ENCODE measurements around the gene HOXA13.

Gene HOXA13

DNA sequence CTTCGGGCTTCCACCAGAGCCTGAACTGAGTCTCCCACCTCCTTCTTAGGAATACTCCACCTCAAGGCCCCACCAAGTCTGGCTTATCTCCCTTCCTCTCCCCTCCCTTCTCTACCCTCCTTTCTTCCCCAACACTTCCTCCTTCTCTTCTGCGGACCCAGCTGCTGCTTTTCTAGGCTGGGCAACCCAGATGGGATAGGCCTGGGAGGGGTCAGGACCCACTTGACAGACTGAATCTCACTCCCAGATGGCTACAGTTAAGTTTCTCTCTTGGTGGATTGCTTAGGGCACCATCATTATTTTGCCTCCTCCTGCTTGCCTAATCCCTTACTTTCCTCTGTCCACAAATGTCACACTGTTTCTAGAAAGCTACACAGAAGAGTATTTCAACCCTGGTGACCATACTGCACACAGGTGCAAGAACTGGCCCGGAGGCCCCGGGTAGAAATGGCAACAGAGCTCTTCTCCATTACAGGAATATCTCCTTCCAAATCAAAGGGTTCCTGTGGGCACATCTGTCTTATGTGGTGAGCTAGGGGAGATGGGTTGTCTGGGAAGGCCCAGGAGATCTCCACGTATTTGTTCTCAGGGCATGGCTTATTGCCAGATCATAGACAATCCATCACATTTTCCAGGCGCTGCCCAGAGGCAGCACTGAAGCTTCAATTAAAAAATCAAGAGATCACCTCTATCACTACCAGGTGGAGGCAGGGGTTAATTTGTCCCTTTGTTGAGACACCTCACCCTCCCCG lies 9.7 kb downstream of the HOXA13 start:
- Histone ChIP-seq H3K9me3 (ENCODE audit: insufficient read depth, low read depth, low read length) (peaks cover 15% of the 10 kb centered on the region), H3K79me2 (ENCODE audit: control insufficient read depth, insufficient read depth, low read length, poor library complexity) (no peaks in the 10 kb centered on the region), H2BK5ac (ENCODE audit: low read depth, low read length, poor library complexity) (no peak overlapping the region), H3K23ac (ENCODE audit: low read length) (no peak overlapping the region), H3K27me3 (ENCODE audit: insufficient read depth, low read length) (peaks cover 86% of the 10 kb centered on the region), H3K4me3 (ENCODE audit: low read depth, low read length) (no peak overlapping the region), H2BK120ac (ENCODE audit: insufficient read depth, low read length, poor library complexity) (no peak overlapping the region), H2BK12ac (ENCODE audit: low read length) (no peak overlapping the region), H3K79me1 (ENCODE audit: low read length) (peaks cover 3% of the 10 kb centered on the region), H3K18ac (ENCODE audit: low read length) (no peak overlapping the region), H3K4me1 (ENCODE audit: control insufficient read depth in 1 of 2, insufficient read depth in 2 of 2, low read length in 2 of 2) (peaks cover 14 to 19% of the 10 kb centered on the region in 2 experiments), H4K8ac (ENCODE audit: low read depth, low read length) (no peak overlapping the region), H2AK5ac (ENCODE audit: low read length) (no peak overlapping the region), H3K14ac (ENCODE audit: low read length) (no peak overlapping the region), H4K12ac (ENCODE audit: low read depth, low read length) (no peak overlapping the region), H4K91ac (ENCODE audit: low read depth, low read length) (no peak overlapping the region), H3K4ac (ENCODE audit: low read depth, low read length) (no peak overlapping the region), H3K27ac (ENCODE audit: low read depth, low read length) (no peak overlapping the region), H3K4me2 (ENCODE audit: low read length) (no peak overlapping the region), H3K36me3 (ENCODE audit: control insufficient read depth in 1 of 2, insufficient read depth in 2 of 2, low read length in 2 of 2) (no peaks in the 10 kb centered on the region), H2AFZ (ENCODE audit: insufficient read depth, low read length, poor library complexity) (no peak overlapping the region), H3K9ac (ENCODE audit: low read length) (no peak overlapping the region)
- DNase-seq = no peak
- WGBS (ENCODE audit: extremely low coverage, insufficient coverage, insufficient read length) = no CpG with 5 or more reads among the region's 7 CpGs

DNA sequence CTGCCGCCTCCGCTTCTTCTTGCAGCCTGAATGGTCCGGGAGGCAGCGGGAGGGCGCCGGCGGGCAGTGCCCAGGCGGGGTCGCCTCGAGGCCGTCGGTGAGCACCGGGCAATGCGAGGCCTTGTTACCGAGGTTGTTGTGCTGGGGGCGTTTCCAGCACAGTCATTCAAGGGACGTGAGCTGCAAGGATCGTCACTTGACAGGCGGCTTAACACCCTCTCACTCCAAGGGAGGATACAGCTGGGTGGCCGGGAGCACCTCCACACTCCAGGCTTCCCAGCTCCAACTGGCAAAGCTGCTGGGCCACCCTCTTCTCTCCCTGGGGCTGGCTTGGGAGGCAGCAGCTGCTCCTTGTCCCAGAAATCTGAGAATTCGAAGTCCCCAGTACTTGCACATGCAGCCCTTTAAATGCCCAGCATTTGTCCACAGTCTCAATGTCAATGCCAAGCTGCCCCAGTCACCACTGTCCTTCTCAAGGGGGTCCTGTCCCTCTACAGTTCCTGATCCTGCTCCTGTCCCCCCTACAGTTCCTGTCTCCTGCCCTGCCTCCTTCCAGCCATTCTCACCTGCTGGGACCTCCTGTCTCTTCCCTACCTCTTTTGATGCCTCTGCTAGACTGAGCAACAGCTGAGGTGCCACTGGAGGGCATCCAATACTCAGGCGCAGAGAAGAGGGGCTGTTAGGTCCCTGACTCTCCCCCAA lies 10.4 kb downstream of the HOXA13 start:
- no peak overlapping the region for H4K12ac ChIP-seq (ENCODE audit: low read depth, low read length)
- no peak overlapping the region for H2BK120ac ChIP-seq (ENCODE audit: insufficient read depth, low read length, poor library complexity)
- H4K8ac ChIP-seq (ENCODE audit: low read depth, low read length) = no peak overlapping the region
- WGBS (ENCODE audit: extremely low coverage, insufficient coverage, insufficient read length) = no CpG with 5 or more reads among the region's 22 CpGs
- H3K23ac ChIP-seq (ENCODE audit: low read length) = no peak overlapping the region
- peaks cover 21 to 25% of the 10 kb centered on the region in 2 experiments for H3K4me1 ChIP-seq (ENCODE audit: control insufficient read depth in 1 of 2, insufficient read depth in 2 of 2, low read length in 2 of 2)
- H3K4me3 ChIP-seq (ENCODE audit: low read depth, low read length) = no peak overlapping the region
- H3K18ac ChIP-seq (ENCODE audit: low read length) = no peak overlapping the region
- no peak overlapping the region for H2BK12ac ChIP-seq (ENCODE audit: low read length)
- H3K4me2 ChIP-seq (ENCODE audit: low read length) = peak overlapping the region; percentile 62
- H3K9ac ChIP-seq (ENCODE audit: low read length) = no peak overlapping the region
- H2AK5ac ChIP-seq (ENCODE audit: low read length) = no peak overlapping the region
- no peaks in the 10 kb centered on the region for H3K36me3 ChIP-seq (ENCODE audit: control insufficient read depth in 1 of 2, insufficient read depth in 2 of 2, low read length in 2 of 2)
- H2AFZ ChIP-seq (ENCODE audit: insufficient read depth, low read length, poor library complexity) = peak overlapping the region; percentile 30
- peaks cover 3% of the 10 kb centered on the region for H3K79me1 ChIP-seq (ENCODE audit: low read length)
- no peak overlapping the region for H2BK5ac ChIP-seq (ENCODE audit: low read depth, low read length, poor library complexity)
- DNase-seq = no peak
- peak overlapping the region; percentile 28 for H4K91ac ChIP-seq (ENCODE audit: low read depth, low read length)
- H3K27me3 ChIP-seq (ENCODE audit: insufficient read depth, low read length) = peaks cover 89% of the 10 kb centered on the region
- H3K14ac ChIP-seq (ENCODE audit: low read length) = no peak overlapping the region
- H3K9me3 ChIP-seq (ENCODE audit: insufficient read depth, low read depth, low read length) = peaks cover 20% of the 10 kb centered on the region
- no peak overlapping the region for H3K4ac ChIP-seq (ENCODE audit: low read depth, low read length)
- H3K79me2 ChIP-seq (ENCODE audit: control insufficient read depth, insufficient read depth, low read length, poor library complexity) = no peaks in the 10 kb centered on the region
- no peak overlapping the region for H3K27ac ChIP-seq (ENCODE audit: low read depth, low read length)

DNA sequence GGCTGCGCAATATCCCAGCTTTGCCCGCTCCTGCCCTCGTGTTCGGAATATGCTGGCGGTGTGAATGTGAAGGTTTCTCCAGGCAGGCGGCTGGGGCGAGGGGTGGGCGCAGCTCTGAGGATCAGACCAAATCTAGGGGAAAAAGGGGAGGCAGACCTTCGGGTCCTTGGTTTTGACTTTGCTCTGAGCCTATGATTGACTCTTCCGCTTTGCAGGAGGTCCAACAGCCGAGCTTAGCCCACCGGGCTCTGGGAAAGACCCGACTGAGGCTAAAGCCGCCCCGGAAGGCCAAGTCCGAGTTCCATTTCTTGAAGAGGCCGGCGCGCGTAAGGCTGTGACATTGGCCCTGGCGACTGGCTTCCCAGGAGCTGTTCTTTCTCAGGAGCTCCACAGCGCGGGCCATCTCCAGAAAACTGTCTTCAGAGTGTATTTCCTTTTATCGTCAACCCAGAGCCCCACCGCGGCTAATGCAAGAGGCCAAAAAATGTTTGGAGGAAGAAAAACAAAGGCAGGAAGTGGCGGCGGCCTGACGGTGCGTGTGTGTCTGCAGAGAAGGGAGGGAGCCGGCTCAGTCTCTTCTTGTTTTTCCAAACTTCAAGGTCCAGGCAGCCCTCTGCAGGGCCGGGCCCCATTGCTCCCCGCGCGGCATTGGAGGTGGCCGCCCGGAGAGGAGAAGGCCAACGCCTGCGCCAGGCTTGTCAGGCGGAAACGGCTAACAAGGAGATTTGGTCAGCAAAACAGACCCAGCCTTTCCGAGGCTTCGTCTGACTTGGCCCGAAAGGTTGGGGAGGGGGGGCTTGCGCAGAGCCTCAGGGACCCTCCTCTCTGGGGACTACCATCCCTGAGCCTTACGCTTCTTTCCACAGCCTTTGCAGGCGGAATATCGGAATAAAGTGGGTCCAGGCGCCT lies 11.3 kb downstream of the HOXA13 start:
- WGBS (ENCODE audit: extremely low coverage, insufficient coverage, insufficient read length) = no CpG with 5 or more reads among the region's 49 CpGs
- no peak overlapping the region for H3K4me3 ChIP-seq (ENCODE audit: low read depth, low read length)

More for the DNA sequence above, 11.3 kb downstream of the HOXA13 start:
- Histone ChIP-seq H3K9ac (ENCODE audit: low read length) (no peak overlapping the region), H4K12ac (ENCODE audit: low read depth, low read length) (no peak overlapping the region), H2BK5ac (ENCODE audit: low read depth, low read length, poor library complexity) (no peak overlapping the region), H3K4me2 (ENCODE audit: low read length) (peak overlapping the region; percentile 62), H3K27me3 (ENCODE audit: insufficient read depth, low read length) (peaks cover 94% of the 10 kb centered on the region), H3K14ac (ENCODE audit: low read length) (no peak overlapping the region), H3K4ac (ENCODE audit: low read depth, low read length) (no peak overlapping the region), H3K4me1 (ENCODE audit: control insufficient read depth in 1 of 2, insufficient read depth in 2 of 2, low read length in 2 of 2) (peaks cover 23 to 27% of the 10 kb centered on the region in 2 experiments), H3K36me3 (ENCODE audit: control insufficient read depth in 1 of 2, insufficient read depth in 2 of 2, low read length in 2 of 2) (no peaks in the 10 kb centered on the region), H3K9me3 (ENCODE audit: insufficient read depth, low read depth, low read length) (peaks cover 20% of the 10 kb centered on the region), H3K79me1 (ENCODE audit: low read length) (peaks cover 3% of the 10 kb centered on the region), H2BK120ac (ENCODE audit: insufficient read depth, low read length, poor library complexity) (no peak overlapping the region), H3K79me2 (ENCODE audit: control insufficient read depth, insufficient read depth, low read length, poor library complexity) (no peaks in the 10 kb centered on the region), H3K27ac (ENCODE audit: low read depth, low read length) (no peak overlapping the region), H4K8ac (ENCODE audit: low read depth, low read length) (no peak overlapping the region), H2BK12ac (ENCODE audit: low read length) (no peak overlapping the region), H3K23ac (ENCODE audit: low read length) (no peak overlapping the region), H4K91ac (ENCODE audit: low read depth, low read length) (peak overlapping the region; percentile 28), H2AFZ (ENCODE audit: insufficient read depth, low read length, poor library complexity) (no peak overlapping the region), H2AK5ac (ENCODE audit: low read length) (no peak overlapping the region), H3K18ac (ENCODE audit: low read length) (no peak overlapping the region)
- no peak for DNase-seq
